ENCODE data around the gene MID1.

The MID1 gene

GRCh38 chrX:10496345-10496965 is 123.9 kb downstream of the MID1 start:
- no peak for DNase-seq (ENCODE audit: low read depth in 2 of 3, low spot score in 1 of 3)

- DNase-seq (ENCODE audit: low read depth in 2 of 3, low spot score in 1 of 3), result no peak
Observed at GRCh38 chrX:10495677-10496076, 124.7 kb downstream of the MID1 start.

- no peak for DNase-seq (ENCODE audit: low read depth in 2 of 3, low spot score in 1 of 3)
Observed at GRCh38 chrX:10492250-10492649, 128.1 kb downstream of the MID1 start.

- DNase-seq (ENCODE audit: low read depth in 2 of 3, low spot score in 1 of 3), result no peak
Observed at GRCh38 chrX:10486373-10486772, 134.0 kb downstream of the MID1 start.

GRCh38 chrX:10485326-10485725 is 135.1 kb downstream of the MID1 start:
- no peak for DNase-seq (ENCODE audit: low read depth in 2 of 3, low spot score in 1 of 3)

- no peak for DNase-seq (ENCODE audit: low read depth in 2 of 3, low spot score in 1 of 3)
Observed at GRCh38 chrX:10484683-10485247, 135.6 kb downstream of the MID1 start.

GRCh38 chrX:10483191-10483831 is 137.1 kb downstream of the MID1 start:
- no peak for DNase-seq (ENCODE audit: low read depth in 2 of 3, low spot score in 1 of 3)

GRCh38 chrX:10482708-10483107 is 137.7 kb downstream of the MID1 start:
- no peak for DNase-seq (ENCODE audit: low read depth in 2 of 3, low spot score in 1 of 3)

- DNase-seq (ENCODE audit: low read depth in 2 of 3, low spot score in 1 of 3), result no peak
Observed at GRCh38 chrX:10482261-10482660, 138.1 kb downstream of the MID1 start.

- no peak for DNase-seq (ENCODE audit: low read depth in 2 of 3, low spot score in 1 of 3)
Observed at GRCh38 chrX:10480861-10481260, 139.5 kb downstream of the MID1 start.

- no peak for DNase-seq (ENCODE audit: low read depth in 2 of 3, low spot score in 1 of 3)
Observed at GRCh38 chrX:10479508-10479907, 140.9 kb downstream of the MID1 start.

GRCh38 chrX:10477525-10477924 is 142.9 kb downstream of the MID1 start:
- DNase-seq (ENCODE audit: low read depth in 2 of 3, low spot score in 1 of 3), result no peak

GRCh38 chrX:10474913-10475568 is 145.3 kb downstream of the MID1 start:
- DNase-seq (ENCODE audit: low read depth in 2 of 3, low spot score in 1 of 3), result no peak

GRCh38 chrX:10474510-10474909 is 145.9 kb downstream of the MID1 start:
- no peak for DNase-seq (ENCODE audit: low read depth in 2 of 3, low spot score in 1 of 3)

GRCh38 chrX:10471418-10471817 is 149.0 kb downstream of the MID1 start:
- no peak for DNase-seq (ENCODE audit: low read depth in 2 of 3, low spot score in 1 of 3)

- DNase-seq (ENCODE audit: low read depth in 2 of 3, low spot score in 1 of 3), result no peak
Observed at GRCh38 chrX:10470009-10470408, 150.4 kb downstream of the MID1 start.

GRCh38 chrX:10467793-10468192 is 152.6 kb downstream of the MID1 start:
- no peak for DNase-seq (ENCODE audit: low read depth in 2 of 3, low spot score in 1 of 3)

GRCh38 chrX:10465254-10465653 is 155.1 kb downstream of the MID1 start:
- no peak for DNase-seq (ENCODE audit: low read depth in 2 of 3, low spot score in 1 of 3)

GRCh38 chrX:10457092-10457491 is 163.3 kb downstream of the MID1 start:
- no peak for DNase-seq (ENCODE audit: low read depth in 2 of 3, low spot score in 1 of 3)

GRCh38 chrX:10453945-10454344 is 166.4 kb downstream of the MID1 start:
- DNase-seq (ENCODE audit: low read depth in 2 of 3, low spot score in 1 of 3), result no peak

- no peak for DNase-seq (ENCODE audit: low read depth in 2 of 3, low spot score in 1 of 3)
Observed at GRCh38 chrX:10450959-10451355, 169.4 kb downstream of the MID1 start.

GRCh38 chrX:10450229-10450958 is 170.0 kb downstream of the MID1 start:
- DNase-seq (ENCODE audit: low read depth in 2 of 3, low spot score in 1 of 3), result no peak
